GM21515 (cell line): ENCODE measurements around the gene SLC22A2.
"Not testable (repeated sequence)": the region's sequence is repeated elsewhere in the genome, so short reads cannot be mapped to it uniquely, and the experiment has no call there.

Experiments used
- ATAC-seq: cut with Tn5 transposase; IDR thresholded peaks from one replicate; pipeline ENCODE4 v1.9.1; 2021; ENCODE audit not compliant: unreplicated experiment

The SLC22A2 gene

DNA sequence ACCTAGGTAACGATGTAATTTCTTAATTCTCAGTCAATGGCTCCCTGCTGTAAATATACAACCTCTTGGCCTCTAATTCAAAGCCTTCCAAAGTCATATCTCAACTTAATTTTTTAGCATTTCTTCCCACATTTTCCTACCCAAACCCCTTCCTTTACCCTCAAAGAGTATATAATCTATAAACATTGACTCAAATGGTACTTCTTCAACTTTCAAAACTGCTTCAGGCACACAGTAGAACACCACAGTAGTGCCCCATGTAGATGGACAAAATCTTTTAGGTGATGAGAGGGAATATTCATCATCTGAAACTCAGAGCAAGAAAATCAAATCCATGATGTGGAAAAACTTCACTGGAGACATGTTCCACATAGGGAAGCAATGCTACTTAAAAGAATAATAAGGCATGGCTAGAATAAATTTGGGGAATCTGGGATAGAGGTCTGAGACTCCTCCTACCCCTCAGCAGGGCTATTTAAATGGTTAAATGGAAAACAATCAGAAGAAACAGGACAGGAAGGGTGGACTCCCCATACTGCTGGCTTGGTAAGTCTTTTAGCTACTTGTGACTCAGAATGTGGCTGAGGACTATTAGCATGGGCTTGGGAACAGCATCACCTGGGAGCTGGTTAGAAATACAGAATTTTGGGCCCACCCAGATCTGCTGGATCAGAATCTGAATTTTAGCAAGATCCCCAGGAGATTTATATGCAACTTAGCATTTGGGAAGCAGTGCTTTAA is 6.4 kb downstream of the SLC22A2 start:
- ATAC-seq = no peak

DNA sequence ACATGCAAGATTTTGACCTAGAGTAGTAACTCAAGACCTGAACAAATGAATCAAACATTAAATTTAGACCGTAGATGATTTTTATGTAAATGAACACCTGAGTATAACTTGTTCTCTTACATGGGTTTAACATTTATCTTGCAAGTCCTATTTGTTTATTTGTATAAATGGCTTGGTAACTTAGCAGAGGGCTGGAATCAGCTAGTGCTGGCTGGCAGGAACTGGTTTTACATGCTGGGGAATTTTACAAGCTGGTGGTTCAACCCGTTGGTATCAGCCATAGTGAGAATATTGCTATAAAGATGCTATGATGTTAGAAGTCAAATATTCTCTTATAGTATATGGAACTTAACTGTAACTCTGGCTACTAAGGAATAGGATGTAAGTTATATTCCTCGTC is 8.9 kb downstream of the SLC22A2 start:
- no peak for ATAC-seq

GRCh38 chr6:160248538-160248937 is 10.1 kb downstream of the SLC22A2 start:
- no peak for ATAC-seq

DNA sequence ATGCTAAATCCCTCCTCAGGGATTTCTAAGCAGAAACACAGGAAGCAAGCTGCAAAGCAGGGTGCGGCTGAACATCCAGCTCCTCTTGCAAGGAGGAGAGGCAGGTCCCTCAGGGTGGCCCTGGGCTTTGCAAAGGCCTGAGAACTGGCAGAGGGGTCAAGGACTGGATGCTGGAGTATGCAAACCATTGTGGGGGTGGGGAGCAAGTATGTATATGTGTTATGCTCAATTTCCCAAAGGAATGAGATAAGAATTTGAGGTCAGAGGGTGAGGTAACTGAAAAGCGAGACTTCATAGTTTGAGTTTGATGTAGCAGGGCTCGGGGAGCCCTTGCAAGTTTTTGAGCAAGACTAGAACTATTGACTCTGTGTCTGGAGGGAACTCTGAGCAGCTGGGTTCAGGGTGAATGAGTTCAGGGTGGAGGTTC is 11.2 kb downstream of the SLC22A2 start:
- ATAC-seq = no peak

DNA sequence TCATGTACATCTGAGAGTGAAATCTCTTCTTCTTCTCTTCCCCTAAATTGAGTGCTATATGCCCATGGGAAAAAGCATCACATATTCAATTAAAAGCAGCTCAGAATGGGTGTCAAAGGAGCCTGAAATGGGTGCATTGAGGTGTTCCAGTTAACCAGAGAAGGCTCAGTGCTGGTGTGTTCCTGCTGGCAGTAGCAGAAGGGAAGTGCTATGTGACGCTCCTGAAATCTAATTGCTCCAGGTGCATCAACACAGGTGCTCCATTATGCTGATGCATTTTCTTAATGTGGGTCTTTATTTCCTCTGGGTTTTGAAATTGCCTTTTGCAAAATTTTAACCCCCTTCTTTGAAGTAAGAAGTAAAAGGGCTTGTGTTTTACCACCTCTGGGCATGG is 17.9 kb downstream of the SLC22A2 start:
- ATAC-seq = no peak

DNA sequence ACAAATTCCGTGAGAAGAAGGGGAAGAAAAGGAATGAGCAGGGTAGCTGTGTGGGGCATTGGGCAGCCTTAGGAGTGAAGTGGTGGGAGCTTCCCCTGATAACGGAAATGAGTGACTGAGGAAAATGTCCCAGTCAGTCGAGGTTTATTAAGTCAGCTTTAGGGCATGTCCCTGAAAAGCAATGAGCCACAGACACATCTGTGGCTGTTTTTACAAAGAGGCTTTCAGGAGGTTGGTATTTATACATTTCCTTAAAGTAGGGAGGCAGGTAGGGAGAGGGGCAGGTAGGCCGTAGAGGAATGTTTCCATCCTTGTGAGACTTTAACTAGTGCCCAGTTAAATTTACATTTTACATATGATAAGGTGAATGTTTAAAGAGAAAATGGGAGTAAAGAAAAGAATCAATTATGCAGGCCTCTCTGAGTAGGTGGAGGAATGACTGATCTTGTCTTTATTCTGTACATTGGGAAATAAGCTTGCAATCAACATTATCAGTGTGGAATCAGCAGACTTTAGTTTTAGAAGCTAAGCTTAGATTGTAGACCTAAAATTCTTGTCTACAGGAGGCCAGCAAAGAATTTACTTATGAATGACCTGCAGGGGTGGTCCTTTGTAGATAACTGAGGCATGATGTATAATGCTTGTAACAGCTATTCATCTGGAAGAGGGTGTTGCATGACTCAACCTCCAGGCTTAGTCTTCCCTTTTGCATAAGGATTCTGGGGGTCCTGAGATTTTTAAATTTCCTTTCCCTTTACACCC is 18.5 kb downstream of the SLC22A2 start:
- no peak for ATAC-seq

- no peak for ATAC-seq
These were observed 19.6 kb downstream of the SLC22A2 start for GRCh38 chr6:160238761-160239751.

DNA sequence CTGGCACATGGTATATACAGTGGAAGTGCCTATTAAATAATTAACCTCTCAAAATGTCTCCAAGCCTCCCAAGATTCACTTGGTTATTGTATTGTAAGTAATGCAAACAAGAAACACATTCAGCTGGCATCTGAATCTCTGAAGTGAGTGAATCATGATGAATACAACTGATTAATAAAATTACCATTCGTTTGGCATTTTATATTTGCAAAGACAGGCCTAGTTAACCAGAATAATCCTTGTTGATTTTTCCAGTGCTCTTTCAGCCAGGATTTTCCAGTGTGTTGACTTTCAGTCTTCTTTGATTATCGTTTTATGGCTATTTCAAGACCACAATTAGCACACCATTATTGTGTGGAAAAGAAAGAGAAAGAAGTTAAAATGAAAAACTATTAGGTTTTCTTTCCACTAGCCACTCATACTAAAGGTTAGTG is 20.3 kb downstream of the SLC22A2 start:
- no peak for ATAC-seq

DNA sequence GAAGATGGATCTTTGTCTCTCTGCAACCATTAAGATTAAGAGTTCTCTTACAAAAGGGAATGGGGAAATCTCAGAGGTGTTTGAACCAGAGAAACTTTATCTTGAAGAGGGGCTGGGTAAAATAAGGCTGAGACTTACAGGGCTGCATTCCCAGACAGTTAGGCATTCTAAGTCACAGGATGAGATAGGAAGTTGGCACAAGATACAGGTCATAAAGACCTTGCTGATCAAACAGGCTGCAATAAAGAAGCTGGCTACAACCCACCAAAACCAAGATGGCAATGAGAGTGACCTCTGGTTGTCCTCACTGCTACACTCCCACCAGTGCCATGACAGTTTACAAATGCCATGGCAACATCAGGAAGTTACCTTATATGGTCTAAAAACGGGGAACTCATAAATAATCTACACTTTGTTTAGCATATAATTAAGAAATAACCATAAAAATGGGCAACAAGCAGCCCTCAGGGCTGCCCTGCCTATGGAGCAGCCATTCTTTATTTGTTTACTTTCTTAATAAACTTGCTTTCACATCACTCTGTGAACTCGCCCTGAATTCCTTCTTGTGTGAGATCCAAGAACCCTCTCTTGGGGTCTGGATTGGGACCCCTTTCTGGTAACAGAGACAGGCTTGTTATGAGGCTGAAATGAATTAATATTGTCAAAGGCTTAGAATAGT is 20.9 kb downstream of the SLC22A2 start:
- not testable (repeated sequence) for ATAC-seq

- not testable (repeated sequence) for ATAC-seq
These were observed 22.3 kb downstream of the SLC22A2 start for GRCh38 chr6:160236235-160236872.

DNA sequence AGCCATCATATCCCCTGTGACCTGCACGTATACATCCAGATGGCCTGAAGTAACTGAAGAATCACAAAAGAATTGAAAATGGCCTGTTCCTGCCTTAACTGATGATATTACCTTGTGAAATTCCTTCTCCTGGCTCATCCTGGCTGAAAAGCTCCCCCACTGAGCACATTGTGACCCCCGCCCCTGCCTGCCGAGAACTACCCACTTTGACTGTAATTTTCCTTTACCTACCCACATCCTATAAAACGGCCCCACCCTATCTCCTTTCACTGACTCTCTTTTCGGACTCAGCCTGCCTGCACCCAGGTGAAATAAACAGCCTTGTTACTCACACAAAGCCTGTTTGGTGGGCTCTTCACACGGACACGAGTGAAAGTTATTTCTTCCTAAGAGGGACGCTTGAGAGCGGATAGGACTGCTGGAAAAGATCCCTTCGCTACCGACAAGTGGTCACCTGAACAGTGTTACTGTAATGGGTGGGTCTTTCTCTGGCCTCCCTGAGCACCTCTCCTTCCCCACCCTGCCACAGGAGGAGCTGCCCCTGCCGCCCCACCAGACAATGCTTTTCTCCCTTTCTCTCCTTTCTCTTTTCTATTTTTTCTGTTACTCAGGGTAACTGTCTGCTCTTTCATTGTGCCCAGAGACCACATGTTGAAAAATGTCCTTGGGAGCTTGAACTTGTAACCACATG is 24.5 kb downstream of the SLC22A2 start:
- ATAC-seq = not testable (repeated sequence)

GRCh38 chr6:160227769-160228161 is 30.9 kb downstream of the SLC22A2 start:
- ATAC-seq = no peak

DNA sequence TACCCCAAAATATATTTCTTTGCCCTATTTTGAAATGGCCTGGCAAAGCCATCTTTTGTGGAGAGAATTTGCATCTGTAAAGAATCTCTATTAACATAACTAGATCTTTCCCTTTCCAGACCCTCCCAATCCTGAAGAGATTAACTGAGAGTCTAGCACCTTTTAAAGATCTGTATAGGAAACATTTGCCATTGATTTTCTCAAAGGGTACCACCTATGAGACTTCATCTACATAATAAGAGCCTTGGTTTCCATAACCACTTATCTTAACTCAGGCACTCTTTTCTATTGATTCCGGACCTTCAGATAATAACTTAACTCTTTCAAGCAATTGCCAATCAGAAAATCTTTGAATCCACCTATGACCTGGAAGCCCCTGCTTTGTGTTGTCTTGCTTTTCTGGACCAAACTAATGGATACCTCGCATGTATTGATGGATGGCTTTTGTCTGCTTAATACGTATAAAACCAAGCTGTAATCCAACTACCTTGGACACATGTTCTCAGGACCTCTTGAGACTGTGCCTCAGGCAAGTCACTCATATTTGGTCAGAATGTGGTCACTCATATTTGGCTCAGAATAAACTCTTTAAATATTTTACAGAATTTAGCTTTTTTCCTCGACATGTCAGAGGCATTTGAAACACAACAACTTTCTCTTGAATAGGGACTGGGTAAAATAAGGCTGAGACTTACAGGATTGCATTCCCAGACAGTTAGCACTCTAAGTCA is 31.4 kb downstream of the SLC22A2 start:
- no peak for ATAC-seq

DNA sequence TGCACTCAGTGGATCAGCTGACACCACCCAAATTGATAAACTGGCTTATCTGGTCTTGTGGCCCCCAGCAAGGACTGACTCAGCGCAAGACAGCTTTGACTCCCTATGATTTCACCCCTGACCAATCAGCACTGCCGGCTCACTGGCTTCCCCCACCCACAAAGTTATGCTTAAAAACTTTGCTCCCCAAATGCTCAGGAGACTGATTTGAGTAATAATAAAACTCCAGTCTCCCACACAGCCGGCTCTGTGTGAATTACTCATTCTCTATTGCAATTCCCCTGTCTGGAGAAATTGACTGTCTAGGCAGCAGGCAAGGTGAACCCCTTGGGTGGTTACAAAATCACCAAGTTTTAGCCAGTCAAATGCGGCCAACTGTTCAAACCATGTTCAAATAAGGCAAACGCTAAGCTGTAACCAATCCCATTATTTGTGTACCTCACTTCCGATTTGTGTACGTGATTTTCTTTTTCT is 32.5 kb downstream of the SLC22A2 start:
- no peak for ATAC-seq

DNA sequence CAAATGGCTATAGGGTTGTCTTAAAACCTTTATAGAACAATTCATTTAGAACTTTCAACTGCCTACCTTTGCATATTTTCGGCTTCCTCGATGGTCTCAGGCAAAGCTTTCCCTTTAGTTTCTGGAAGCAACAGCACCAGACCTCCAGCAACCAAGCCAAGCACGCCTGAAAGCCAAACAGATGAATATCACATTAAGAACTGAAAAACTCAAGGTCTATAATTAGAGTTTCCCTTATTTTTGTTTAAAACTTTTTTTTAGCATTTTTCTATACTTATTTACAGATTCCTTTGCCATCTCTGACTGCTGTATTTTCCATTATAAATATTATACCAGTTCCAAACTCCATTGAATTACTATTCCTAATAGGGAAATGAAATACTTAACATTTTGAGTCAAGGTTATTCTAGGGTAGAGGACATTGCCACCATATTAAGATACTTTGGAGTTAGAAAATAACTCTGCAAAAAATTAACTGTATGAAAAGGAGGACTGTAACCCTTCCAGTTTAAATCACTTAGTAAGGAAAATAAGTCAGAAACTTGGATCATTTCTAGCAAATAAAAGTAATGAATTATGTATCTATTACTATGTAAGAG is 33.9 kb downstream of the SLC22A2 start:
- no peak for ATAC-seq

- no peak for ATAC-seq
These were observed 36.1 kb downstream of the SLC22A2 start for GRCh38 chr6:160222491-160222890.

DNA sequence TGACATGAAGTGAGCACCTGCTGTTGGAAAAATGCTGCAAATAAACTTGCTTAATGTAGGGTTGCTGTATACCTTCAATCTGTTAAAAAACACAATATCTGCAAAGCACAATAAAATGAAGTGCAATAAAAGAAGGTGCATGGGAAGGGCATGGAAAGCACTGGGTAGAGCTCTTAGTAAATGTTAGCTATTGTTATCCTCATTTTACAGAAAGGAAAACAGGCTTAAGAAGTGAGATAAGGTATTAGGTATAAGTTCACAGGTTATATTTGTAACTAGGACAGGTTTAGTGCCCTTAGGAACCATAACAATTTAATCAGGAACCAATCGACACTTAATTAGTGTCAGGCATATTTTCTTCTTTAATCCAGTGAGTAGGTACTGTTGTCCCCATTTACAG is 36.7 kb downstream of the SLC22A2 start:
- ATAC-seq = no peak

DNA sequence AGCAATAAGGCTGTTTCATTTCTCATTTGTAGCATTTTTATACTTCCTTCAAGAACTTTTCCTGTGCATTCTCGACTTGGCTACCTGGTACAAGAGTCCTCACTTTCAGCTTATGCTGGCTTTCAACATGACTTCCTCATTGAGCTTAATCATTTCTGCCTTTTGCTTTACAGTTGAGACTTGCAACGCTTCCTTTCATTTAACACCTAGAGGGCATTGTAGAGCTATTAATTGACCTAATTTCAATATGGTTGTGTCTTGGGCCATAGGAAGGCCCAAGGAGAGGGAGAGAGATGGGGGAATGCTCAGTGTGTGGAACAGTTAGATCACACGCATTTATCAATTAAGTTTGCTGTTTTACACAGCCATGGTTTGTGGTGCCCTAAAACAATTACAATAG is 37.2 kb downstream of the SLC22A2 start:
- no peak for ATAC-seq
